Pancreas (tissue), 10 donors: ENCODE results near the gene CLN6. TPM values are rescaled to one million over a fixed set of nuclear protein-coding genes. Genes with fewer than 3 reads are reported as not detected.

Experiments
- ATAC-seq, 4 donors: fragments of 200-7000 bp; cut with Tn5 transposase; one replicate each; pipeline versions ENCODE4 v1.8.0 to v1.9.1; 2020; ENCODE audit warnings: mild to moderate bottlenecking in 4 of 4, moderate library complexity in 4 of 4
- DNase-seq, 6 donors: peaks; one replicate each; pipeline ENCODE4 v3.0.0-alpha.2; 2020
- FAIRE-seq: peaks from 2 replicates; lab custom pipeline; 2012; peaks lifted over from hg19 to GRCh38; lab: Jason Lieb, UNC
- H3K27ac ChIP-seq, 4 donors: fragments of 200-600 bp; sonication (generic); 1 replicate in 3 of 4; 2 replicates in 1 of 4; pipeline versions ENCODE4 v1.5.0 to v1.8.0; 2020
- H3K27me3 ChIP-seq, 4 donors: fragments of 200-600 bp; one replicate each; pipeline ENCODE4 v1.8.0; 2021
- H3K36me3 ChIP-seq, 3 donors: fragments of 200-600 bp; sonication (generic) in 1 of 3; one replicate each; pipeline versions ENCODE4 v1.5.0 to v1.8.0; 2020 to 2021
- H3K4me1 ChIP-seq, 3 donors: fragments of 200-600 bp; one replicate each; pipeline ENCODE4 v1.8.0; 2021
- H3K4me3 ChIP-seq, 4 donors: fragments of 200-600 bp; sonication (generic) in 2 of 4; one replicate each; pipeline versions ENCODE4 v1.5.0 to v1.8.0; 2020 to 2021
- H3K9me3 ChIP-seq, 4 donors: fragments of 200-600 bp; one replicate each; pipeline ENCODE4 v1.8.0; 2021
- WGBS, 2 donors: extraction: QIAGEN DNeasy Blood & Tissue Kit; methylation state at CpG; one replicate each; pipeline ENCODE4 v1.1.7; 2013; 5-methylcytosine and 5-hydroxymethylcytosine counted together
- intact Hi-C, 3 donors: fragments of 100-400 bp; cut with DNase I; formaldehyde crosslinking; loops; one replicate each; pipeline versions ENCODE4 v1.11.1 to v1.14.2; 2022
- polyA plus RNA-seq, 2 donors: library from polyadenylated mRNA; stranded (reverse); fragments of 200-250 nt; gene quantifications; one replicate each; pipeline ENCODE4 v1.2.3, GENCODE V29; 2013
- total RNA-seq, 6 donors: library from RNA; stranded (reverse); fragmentation: NEBNext Ultra II Directional in 4 of 6; extraction: Animal tissue kit (Norgen Biotek cat#: 25700) in 4 of 6; gene quantifications; one replicate each; pipeline versions ENCODE4 v1.2.1 to v1.2.4, GENCODE V29; 2021 to 2023
- TF ChIP-seq, protein P1 (sequence below), 4 donors: fragments of 200-600 bp; sonication (generic) in 3 of 4; IDR thresholded peaks; one replicate each; pipeline versions ENCODE4 v1.5.0 to v1.8.0; 2021; ENCODE audit warnings: antibody characterized with exemption in 4 of 4
- donor health status: healthy with polysubstance abuse.
- donor health status: DM: no; HTN: no; CAD: no; lungs with moderate emphysema.
- donor health status: DM: no; HTN: no; CAD: no.
- donor health status: control.
- donor health status: control.
- donor health status: Bipolar disorder and iron deficiency.
- donor health status: DM: yes; HTN: yes; CAD: no.
- donor health status: DM: no; HTN: no; CAD: no.
- donor health status: DM: no; HTN: no; CAD: no.
- donor health status: DM: yes; HTN: yes; CAD: no.

CLN6 gene
- total and polyA plus RNA-seq, 8 donors, result 10.6 to 23.3 (median 13.6) TPM

DNA sequence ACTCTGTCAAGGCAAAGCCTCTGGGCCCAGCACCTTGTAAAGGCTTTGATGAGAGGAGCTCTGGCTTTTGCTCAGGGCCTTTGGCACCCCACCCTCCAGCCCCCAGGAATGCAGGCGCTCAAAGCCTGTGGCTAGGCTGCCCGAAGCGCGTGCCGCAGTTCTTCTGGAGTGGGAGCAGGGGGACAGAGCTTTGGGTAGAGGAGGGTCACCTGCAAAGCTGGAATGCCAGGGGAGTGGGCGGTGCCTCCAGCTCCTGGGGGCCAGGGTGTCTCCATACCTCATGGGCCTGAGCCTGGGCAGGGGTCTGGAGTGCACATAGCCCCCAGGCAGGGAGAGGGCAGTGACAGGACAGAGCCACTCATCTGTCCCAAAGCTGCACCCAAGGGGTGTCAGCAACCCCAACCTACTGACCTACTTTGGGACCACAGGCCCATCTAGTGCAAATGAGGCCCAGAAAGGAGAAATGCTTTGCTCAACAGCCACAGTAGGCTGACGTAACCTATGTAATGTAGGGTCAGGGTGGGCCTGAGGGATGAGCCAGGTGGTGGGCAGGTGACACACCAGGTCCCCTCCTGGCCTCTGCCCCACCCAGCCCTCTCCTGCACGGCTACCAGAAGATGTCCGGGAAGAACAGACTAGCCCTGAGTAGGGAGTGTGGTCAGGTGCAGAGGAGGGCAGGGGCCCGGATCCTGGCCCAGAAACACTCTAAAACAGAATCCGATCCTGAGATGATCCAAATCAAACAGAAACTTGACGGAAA is 22.2 kb downstream of the CLN6 start:
- Histone ChIP-seq H3K36me3 (no peaks in the 10 kb centered on the region), H3K27ac (no peak overlapping the region), H3K4me3 (no peak overlapping the region), H3K4me1 (peaks cover 7 to 12% (median 7%) of the 10 kb centered on the region in 3 donors), H3K9me3 (no peaks in the 10 kb centered on the region), H3K27me3 (no peaks in the 10 kb centered on the region)
- TF ChIP-seq, protein P1, sequence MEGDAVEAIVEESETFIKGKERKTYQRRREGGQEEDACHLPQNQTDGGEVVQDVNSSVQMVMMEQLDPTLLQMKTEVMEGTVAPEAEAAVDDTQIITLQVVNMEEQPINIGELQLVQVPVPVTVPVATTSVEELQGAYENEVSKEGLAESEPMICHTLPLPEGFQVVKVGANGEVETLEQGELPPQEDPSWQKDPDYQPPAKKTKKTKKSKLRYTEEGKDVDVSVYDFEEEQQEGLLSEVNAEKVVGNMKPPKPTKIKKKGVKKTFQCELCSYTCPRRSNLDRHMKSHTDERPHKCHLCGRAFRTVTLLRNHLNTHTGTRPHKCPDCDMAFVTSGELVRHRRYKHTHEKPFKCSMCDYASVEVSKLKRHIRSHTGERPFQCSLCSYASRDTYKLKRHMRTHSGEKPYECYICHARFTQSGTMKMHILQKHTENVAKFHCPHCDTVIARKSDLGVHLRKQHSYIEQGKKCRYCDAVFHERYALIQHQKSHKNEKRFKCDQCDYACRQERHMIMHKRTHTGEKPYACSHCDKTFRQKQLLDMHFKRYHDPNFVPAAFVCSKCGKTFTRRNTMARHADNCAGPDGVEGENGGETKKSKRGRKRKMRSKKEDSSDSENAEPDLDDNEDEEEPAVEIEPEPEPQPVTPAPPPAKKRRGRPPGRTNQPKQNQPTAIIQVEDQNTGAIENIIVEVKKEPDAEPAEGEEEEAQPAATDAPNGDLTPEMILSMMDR (IDR thresholded peaks at IDR 0.05), result no peak
- WGBS, 2 donors, result 85 to 93% methylated on average over 12 of the region's 12 CpGs
- intact Hi-C loops, result no loop called here
- no peak for DNase-seq
- no peak for FAIRE-seq
- ATAC-seq, result no peak

DNA sequence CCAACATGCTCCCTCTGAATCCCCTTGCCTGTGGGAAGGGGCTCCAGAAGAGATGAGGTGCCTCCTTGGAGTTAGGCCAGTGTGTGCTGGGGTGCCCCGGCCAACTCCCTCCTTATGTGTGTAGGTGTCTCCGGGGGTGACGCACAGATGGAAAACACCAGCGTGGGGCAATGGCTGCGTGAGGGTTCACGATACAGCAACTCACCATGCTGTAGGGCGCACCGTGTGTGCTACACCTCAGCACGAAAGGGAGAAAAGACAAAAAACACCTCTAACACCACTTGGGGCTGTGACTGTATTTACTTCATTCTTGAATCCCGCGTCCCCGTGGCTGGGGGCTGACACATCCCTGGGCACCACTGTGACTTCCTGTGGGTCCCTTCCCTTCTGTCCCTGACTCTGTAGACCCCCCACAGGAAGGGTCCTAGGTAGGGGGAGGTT is 22.8 kb downstream of the CLN6 start:
- TF ChIP-seq, protein P1 (IDR thresholded peaks at IDR 0.05), result no peak
- FAIRE-seq (no peak), DNase-seq (peak in 1 of 6 donors; percentile 37)

DNA sequence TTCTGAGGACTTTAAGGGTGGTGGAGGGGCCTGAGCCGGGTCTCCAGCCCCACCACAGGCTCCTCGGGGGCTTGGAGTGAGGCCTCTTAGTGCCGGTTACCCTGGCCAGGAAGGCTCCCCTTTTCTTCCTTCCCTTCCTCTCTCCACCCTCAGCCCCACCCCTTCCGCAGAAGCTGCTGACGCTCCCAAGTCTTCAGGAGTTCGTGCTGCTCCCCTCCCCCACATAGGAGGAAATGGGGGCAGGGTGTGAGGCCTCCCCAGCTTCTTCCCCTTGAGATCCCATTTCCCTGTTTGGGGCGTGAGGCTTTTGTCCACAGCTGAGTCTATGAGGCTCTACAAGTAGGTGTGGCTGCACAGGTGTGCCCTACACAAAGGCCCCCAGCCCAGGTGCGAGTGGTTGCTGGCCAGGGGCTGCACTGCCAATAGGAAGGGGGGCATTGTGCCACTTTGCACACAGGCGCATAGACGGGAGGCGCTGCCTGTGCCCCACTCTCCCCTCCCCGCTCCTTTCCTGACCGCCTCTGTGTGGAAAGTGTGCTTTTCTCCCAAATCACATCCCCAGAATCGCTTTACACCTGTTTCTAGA is 23.5 kb downstream of the CLN6 start:
- no peak for FAIRE-seq
- TF ChIP-seq, protein P1 (IDR thresholded peaks at IDR 0.05), result no peak
- ATAC-seq, result peak in 3 of 4 donors; percentile 21 to 64 (median 51)
- peak overlapping the region; percentile 68 to 76 (median 71) for H3K27ac ChIP-seq
- H3K4me3 ChIP-seq, result peak overlapping the region in 1 of 4 donors; percentile 30
- H3K4me1 ChIP-seq, result peaks cover 7 to 12% (median 7%) of the 10 kb centered on the region in 3 donors
- peak in 1 of 6 donors; percentile 58 for DNase-seq
- no peaks in the 10 kb centered on the region for H3K36me3 ChIP-seq
- intact Hi-C loops, result no loop called here
- WGBS, 2 donors, result 74 to 80% methylated on average over 14 of the region's 14 CpGs
- H3K9me3 ChIP-seq, result no peaks in the 10 kb centered on the region
- H3K27me3 ChIP-seq, result no peaks in the 10 kb centered on the region

More for the DNA sequence above, 22.8 kb downstream of the CLN6 start:
- no peak for ATAC-seq
- Histone ChIP-seq H3K27me3 (no peaks in the 10 kb centered on the region), H3K9me3 (no peaks in the 10 kb centered on the region), H3K27ac (no peak overlapping the region), H3K36me3 (no peaks in the 10 kb centered on the region), H3K4me1 (peaks cover 7 to 12% (median 7%) of the 10 kb centered on the region in 3 donors), H3K4me3 (no peak overlapping the region)
- WGBS, 2 donors, result 90 to 93% methylated on average over 12 of the region's 12 CpGs
- intact Hi-C loops, result no loop called here

DNA sequence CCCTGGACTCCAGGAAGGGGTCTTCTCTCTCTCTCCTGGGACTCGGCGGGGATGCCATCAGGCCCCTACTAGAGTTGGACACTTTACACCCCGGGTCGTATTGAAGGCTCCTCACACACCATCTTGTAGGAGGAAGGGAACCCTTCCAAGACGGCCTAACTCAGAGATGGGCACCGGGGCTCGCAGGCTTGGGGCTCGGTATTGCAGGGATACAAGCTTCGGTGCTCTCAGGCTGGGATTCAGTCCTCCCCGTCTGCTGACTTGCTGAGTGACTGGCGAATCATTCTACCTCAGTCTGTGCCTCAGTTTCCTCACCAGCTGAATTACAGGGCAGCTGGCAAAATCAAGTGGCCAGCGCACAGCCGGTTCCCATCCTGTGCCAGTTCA is 24.0 kb downstream of the CLN6 start:
- ATAC-seq (peak in 2 of 4 donors; percentile 10 to 14), FAIRE-seq (no peak), DNase-seq (no peak)
- Histone ChIP-seq H3K4me3 (peak overlapping the region in 2 of 4 donors; percentile 17 to 30), H3K27me3 (no peaks in the 10 kb centered on the region), H3K9me3 (no peaks in the 10 kb centered on the region), H3K4me1 (peaks cover 7 to 12% (median 7%) of the 10 kb centered on the region in 3 donors), H3K36me3 (no peaks in the 10 kb centered on the region), H3K27ac (peak overlapping the region; percentile 68 to 76 (median 71))
- TF ChIP-seq, protein P1 (IDR thresholded peaks at IDR 0.05), result no peak
- intact Hi-C loops, result no loop called here
- 69 to 74% methylated on average over 13 of the region's 13 CpGs for WGBS, 2 donors
